HG02623 (cell line): ENCODE measurements around the gene FAT1.
"Not testable (repeated sequence)": the region's sequence is repeated elsewhere in the genome, so short reads cannot be mapped to it uniquely, and the experiment has no call there.

Source experiments
- ATAC-seq: cut with Tn5 transposase; IDR thresholded peaks from one replicate; pipeline ENCODE4 v1.9.1; 2021; ENCODE audit warnings: moderate library complexity; ENCODE audit not compliant: unreplicated experiment

Gene FAT1, protein sequence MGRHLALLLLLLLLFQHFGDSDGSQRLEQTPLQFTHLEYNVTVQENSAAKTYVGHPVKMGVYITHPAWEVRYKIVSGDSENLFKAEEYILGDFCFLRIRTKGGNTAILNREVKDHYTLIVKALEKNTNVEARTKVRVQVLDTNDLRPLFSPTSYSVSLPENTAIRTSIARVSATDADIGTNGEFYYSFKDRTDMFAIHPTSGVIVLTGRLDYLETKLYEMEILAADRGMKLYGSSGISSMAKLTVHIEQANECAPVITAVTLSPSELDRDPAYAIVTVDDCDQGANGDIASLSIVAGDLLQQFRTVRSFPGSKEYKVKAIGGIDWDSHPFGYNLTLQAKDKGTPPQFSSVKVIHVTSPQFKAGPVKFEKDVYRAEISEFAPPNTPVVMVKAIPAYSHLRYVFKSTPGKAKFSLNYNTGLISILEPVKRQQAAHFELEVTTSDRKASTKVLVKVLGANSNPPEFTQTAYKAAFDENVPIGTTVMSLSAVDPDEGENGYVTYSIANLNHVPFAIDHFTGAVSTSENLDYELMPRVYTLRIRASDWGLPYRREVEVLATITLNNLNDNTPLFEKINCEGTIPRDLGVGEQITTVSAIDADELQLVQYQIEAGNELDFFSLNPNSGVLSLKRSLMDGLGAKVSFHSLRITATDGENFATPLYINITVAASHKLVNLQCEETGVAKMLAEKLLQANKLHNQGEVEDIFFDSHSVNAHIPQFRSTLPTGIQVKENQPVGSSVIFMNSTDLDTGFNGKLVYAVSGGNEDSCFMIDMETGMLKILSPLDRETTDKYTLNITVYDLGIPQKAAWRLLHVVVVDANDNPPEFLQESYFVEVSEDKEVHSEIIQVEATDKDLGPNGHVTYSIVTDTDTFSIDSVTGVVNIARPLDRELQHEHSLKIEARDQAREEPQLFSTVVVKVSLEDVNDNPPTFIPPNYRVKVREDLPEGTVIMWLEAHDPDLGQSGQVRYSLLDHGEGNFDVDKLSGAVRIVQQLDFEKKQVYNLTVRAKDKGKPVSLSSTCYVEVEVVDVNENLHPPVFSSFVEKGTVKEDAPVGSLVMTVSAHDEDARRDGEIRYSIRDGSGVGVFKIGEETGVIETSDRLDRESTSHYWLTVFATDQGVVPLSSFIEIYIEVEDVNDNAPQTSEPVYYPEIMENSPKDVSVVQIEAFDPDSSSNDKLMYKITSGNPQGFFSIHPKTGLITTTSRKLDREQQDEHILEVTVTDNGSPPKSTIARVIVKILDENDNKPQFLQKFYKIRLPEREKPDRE (N-terminal part only)

DNA sequence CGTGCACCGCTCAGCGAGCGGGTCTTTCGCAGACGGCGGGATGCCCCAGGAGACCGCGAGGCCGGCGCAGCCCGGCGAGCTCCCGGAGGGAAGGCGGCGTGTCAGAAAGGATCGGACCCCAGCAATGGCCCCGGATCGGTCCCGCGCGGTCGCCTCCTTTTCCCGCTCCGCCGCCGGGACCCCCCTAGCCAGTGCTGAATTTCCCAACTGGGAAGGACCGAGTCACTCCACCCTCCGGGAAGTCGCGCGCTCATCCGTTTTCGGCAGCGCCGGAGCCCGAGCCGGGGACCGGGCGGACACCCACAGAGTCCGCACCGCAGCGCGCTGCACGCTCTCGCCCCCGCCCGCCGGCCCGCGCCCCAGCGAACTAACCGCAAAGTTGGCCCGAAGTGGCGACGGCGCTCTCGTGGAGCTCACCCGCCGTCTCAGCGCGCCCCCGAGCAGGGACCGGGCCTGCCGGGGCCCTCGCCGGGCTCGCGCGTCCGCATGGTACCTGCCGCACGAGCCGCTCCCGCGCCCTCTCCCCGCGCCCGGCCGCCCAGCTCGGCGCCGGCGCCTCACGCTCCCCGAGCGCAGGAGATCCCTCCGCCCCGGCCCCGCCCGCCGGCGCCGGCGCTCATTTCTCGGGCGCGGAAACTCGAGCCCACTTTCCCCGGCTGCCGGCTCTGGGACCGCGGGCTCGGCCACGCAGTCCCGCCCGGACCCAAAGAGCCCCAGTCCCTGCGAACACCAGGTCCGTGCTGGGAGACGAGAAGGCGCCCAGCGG lies at the start of gene FAT1:
Gene FAT1 (minus strand): TSS at position 565 of the 766 bp plus-strand sequence. CDS start 14,029 bp downstream, outside the sequence.
- no peak for ATAC-seq

- ATAC-seq, result no peak
These were observed 49.4 kb upstream of the FAT1 start for GRCh38 chr4:186772936-186773487.

DNA sequence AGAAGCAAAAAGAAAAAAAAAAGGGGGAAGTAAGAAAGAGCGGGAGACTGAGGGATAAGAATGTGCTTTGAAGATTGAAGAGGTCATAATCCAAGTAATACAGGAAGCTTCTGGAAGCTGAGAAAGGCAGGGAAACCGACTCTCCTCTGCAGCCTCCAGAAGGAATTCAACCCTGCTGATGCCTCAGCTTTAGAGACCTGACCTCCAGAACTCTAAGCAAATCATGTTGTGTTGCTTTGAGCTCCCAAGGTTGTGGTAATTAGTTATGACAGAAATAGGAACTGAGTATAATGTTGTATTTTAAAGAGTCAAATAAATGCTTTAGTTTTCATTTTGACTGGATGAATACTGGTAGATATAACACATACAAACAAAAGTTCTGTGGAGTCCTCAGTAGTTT lies 48.0 kb upstream of the FAT1 start:
- no peak for ATAC-seq

DNA sequence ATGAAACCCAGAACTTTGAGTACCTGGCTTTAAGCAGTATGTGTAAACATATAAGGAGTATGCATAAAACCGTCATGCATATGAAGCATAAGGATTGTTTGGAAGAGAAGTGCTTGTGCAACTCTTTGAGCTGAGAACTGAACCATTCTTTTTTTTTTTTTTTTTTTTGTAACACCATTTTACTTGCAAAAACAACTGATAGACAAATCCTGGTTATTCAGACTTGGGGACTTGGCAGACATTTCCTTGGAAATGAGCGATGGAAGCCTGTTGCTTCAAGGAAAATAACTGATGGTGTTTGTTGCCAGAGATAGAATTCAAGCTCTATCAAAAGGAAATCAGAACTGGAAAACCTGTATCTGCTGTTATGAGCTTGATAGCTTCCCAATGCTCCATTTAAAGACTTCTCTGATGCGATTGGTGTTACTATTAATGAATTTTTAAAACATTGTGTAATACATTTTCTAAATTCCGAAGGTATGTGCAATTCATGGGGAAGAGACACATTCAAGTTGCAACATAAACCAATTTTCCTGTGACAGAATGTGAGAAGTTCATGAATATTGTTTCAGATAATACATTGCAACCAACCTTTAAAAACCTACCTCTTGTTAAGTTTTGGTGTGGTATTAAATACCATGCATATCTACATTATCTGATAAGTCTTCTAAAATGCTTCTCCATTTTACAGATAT lies 47.0 kb upstream of the FAT1 start:
- ATAC-seq, result no peak

GRCh38 chr4:186767794-186768193 lies 44.1 kb upstream of the FAT1 start:
- no peak for ATAC-seq

DNA sequence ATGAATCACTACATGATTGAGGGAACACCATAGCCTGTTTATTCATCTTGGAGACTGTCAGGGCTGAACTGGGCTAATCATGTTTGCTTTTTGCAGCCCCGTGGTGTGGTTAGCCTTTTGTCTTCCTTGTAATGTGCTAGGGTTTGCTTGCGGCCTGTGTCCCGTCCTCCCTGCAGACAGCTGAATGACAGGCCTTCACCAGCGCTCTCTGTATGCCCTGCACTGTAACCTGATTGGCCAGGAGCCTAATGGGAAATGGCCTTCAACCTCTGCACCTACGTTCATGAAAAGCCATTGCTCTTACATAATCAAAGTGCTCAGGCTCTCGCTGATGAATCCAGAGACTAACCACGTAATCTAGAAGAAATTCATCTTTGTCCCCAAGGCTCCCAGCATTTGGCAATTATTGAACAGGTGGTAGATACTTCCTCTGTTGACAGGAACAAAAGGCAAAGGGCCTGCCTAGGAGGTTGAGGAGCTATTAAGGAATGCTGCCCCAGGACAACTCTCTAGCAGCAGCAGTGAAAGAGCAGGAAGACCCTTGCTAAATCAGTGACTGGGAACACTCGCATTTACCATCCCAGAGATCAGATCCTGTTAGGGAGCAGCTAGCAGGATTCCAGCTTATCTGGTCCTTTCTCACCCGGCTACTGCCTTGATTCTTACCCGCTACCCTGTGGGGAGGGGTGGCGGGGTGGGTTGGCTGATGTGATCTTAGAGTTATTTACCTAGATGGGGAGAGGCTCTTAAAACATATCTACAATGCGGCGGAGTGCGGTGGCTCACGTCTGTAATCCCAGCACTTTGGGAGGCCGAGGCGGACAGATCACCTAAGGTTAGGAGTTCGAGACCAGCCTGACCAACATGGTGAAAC lies 42.3 kb upstream of the FAT1 start:
- no peak for ATAC-seq

DNA sequence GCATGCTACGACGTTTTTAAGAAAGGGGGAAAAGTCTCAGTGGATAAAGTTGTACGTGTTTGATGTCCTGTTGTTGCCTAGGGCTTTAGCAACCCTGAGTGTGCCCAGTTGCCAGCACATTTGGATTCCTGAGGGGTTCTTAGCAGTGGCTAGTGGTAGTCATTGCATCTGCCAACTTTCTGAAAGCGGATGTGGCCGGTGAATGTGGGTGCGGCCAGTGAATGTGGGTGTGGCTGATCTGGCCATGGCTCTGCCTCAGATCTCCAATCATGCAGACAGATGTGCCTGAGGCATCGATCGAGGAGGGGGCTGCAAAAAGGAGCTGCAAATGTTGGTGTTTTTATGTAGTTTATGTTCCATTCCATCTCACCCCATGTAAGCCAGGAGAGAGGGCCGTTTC lies 41.5 kb upstream of the FAT1 start:
- ATAC-seq, result no peak

DNA sequence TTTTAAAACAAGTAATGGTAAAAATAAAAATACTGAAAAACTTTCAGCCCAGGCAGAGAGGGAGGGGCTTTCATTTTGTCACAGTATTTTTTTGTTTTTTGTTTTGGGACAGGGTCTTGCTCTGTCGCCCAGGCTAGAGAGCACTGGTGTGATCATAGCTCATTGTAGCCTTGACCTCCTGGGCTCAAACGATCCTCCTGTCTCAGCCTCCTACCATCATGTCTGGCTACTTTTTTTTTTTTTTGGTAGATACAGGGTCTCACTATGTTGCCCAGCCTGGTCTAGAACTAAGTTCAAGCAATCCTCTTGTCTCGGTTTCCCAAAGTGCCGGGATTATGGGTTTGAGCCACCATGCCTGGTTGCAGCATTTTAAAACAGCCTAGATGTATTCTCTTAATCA lies 40.8 kb upstream of the FAT1 start:
- ATAC-seq, result no peak

DNA sequence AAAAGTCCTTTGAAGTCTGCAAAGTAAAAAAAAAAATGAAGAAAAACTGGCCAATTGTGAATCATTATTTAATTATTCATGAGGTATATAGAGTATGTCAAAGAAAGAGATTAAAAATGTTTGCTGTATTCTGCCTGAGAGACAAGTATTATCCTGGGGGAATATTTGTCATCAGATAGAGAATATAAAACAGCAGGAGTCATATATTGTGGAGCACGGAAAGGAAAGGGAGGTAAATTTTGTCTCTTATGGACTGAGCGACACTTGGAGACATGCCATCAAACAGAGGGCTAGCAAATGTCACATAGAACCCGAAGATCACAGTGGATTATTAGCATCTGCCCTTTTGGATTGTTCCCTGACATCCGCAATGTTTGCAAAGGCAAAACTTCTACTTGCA lies 39.2 kb upstream of the FAT1 start:
- no peak for ATAC-seq

DNA sequence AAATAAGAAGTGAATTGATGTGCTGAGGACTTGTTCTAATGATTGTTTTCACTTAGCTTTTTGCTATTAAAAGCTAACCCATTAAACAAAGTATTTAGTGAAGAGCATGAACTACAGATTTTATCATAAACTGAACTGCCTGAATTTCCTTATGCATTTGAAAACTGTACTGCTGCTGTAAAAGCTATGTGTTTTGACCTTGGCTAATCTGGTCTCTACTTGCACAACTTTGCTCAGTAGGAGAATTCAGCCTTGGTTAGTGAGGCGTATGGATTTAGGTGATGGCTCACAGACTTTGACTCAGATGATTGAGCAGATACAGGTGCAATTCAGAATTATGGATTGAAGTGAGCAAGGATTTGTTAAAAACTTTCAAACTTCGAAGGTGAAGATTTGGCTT lies 38.7 kb upstream of the FAT1 start:
- no peak for ATAC-seq

DNA sequence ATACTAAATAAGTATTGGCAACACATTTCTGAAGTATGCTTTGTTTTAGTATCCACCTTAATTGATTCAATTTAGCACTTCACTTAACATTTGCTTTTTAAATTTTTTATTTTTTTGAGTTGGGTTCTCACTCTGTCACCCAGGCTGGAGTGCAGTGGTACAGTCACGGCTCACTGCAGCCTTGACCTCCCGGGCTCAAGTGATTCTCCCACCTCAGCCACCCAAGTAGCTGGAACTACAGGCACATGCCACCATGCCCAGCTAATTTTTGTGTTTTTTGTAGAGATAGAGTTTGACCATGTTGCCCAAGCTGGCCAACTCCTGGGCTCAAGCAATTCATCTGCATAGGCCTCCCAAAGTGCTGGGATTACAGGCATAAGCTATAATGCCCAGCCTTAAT lies 38.3 kb upstream of the FAT1 start:
- ATAC-seq, result not testable (repeated sequence)

DNA sequence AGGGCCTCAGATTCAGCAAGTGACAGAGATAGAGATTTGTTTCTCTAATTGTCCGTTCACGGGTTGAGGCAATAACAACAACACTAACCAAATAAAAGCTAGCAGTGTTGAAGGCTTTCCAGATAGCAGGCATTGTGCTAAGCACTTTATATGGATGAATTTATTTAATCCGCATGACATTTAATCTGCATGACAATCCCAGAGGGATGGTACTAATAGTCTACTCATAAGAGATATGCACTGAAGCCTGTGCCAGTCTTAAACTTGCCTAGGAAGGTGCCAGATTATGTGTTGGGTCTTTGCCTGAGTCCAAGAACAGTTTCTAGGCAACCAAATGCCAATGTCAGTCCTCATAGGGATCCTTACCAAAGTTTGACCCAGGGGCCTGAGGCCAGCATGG lies 37.7 kb upstream of the FAT1 start:
- ATAC-seq, result no peak

GRCh38 chr4:186760576-186760975 lies 36.9 kb upstream of the FAT1 start:
- no peak for ATAC-seq

GRCh38 chr4:186759990-186760389 lies 36.3 kb upstream of the FAT1 start:
- no peak for ATAC-seq

DNA sequence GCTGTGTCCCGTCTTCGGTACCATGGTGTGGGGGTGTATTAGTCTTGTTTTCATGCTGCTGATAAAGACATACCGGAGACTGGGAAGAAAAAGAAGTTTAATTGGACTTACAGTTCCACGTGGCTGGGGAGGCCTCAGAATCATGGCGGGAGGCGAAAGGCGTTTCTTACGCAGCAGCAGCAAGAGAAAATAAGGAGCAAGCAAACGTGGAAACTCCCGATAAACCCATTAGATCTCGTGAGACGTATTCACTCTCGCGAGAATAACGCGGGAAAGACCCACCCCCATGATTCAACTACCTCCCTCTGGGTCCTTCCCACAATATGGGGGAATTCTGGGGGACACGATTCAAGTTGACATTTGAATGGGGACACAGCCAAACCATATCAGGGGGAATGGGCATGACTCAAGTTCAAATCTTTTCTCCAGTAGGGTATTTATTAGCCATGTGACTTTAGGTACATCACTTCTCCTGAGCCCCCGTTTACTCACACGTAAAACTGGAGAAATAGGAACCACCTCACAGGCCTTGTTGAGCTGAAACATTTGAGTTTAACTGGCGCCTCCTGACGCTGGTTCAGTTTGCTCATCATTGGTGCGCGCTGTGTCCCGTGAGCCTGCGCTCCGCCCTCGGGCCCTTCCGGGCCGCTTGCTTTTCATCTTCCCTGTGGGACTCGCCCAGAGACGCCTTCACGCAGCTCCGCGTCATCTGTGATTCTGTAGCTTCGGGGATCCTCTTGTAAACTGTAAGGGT lies 35.5 kb upstream of the FAT1 start:
- ATAC-seq, result no peak

- ATAC-seq, result no peak
These were observed 34.2 kb upstream of the FAT1 start for GRCh38 chr4:186757696-186758355.

DNA sequence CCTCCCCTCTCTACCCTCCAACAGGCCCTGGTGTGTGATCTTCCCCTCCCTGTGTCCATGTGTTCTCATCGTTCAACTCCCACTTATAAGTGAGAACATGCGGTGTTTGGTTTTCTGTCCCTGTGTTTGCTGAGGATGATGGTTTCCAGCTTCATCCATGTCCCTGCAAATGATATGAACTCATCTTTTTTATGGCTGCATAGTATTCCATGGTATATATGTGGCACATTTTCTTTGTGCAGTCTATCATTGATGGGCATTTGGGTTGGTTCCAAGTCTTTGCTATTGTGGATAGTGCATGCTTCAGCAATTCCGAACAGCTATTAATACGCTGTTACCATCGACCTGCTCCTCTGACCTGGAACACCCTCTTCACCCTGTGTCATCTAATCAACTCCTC lies 32.9 kb upstream of the FAT1 start:
- not testable (repeated sequence) for ATAC-seq
